Kidney epithelial cell (primary cell): ENCODE results near the gene RFPL2. TPM values are rescaled to one million over a fixed set of nuclear protein-coding genes. Genes with fewer than 3 reads are reported as not detected.

Source experiments
- DNase-seq: peaks from one replicate; pipeline ENCODE4 v3.0.0-alpha.2; 2010; ENCODE audit warnings: low read depth
- H3K27me3 ChIP-seq: 2 replicates; pipeline ENCODE4 v1.6.0; 2011; ENCODE audit warnings: low read length; ENCODE audit not compliant: control insufficient read depth, insufficient read depth
- H3K36me3 ChIP-seq: 2 replicates; pipeline ENCODE4 v1.5.1; 2011; ENCODE audit warnings: low read length; ENCODE audit not compliant: control insufficient read depth, insufficient read depth
- H3K4me3 ChIP-seq: 2 replicates; pipeline ENCODE4 v1.5.1; 2011; ENCODE audit warnings: low read depth, mild to moderate bottlenecking, control low read depth, low read length
- CTCF ChIP-seq: IDR thresholded peaks from 2 replicates; pipeline ENCODE4 v1.5.1; 2011; ENCODE audit warnings: mild to moderate bottlenecking, moderate library complexity, low read length, control low read depth, inconsistent platforms; ENCODE audit not compliant: insufficient read depth, poor library complexity, severe bottlenecking
- total RNA-seq: library from RNA; depleted of rRNA; stranded (reverse); fragments of >200 nt; gene quantifications from 2 replicates; pipeline ENCODE4 v1.2.3, GENCODE V29; 2015

Gene RFPL2
- total RNA-seq, 1 donor from 2014 or later: not detected

DNA sequence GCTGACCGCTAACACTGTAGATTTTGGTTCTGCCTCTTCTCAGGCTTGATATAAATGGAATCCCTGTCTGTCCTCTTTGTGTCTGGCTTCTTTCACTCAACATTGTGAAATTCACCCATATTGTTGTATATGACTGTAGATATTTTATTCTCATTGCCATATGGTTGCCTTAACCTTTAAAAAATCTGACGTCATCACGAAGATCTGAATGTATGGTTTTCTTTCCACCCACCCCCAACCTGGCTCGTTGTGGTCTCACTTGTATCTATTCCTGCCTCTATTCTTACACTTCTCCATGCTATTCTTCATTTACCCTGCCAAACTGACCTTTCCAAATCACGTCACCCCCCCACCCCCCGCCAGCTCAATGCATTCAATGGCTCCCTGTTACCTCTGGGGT lies 23.8 kb downstream of the RFPL2 start:
- DNase-seq: no peak
- TF ChIP-seq CTCF: no peak
- H3K36me3 ChIP-seq: no peaks in the 10 kb centered on the region
- peaks cover 4% of the 10 kb centered on the region for H3K27me3 ChIP-seq
- H3K4me3 ChIP-seq: no peak overlapping the region

GRCh38 chr22:32177221-32177765 lies 27.6 kb downstream of the RFPL2 start:
- Histone ChIP-seq H3K4me3 (no peak overlapping the region), H3K27me3 (peaks cover 18% of the 10 kb centered on the region), H3K36me3 (no peaks in the 10 kb centered on the region)
- no peak for DNase-seq
- TF ChIP-seq CTCF: no peak

- Histone ChIP-seq H3K4me3 (no peak overlapping the region), H3K27me3 (peaks cover 18% of the 10 kb centered on the region), H3K36me3 (no peaks in the 10 kb centered on the region)
- no peak for TF ChIP-seq CTCF
- no peak for DNase-seq
Observed at GRCh38 chr22:32175683-32176644, 28.9 kb downstream of the RFPL2 start.

DNA sequence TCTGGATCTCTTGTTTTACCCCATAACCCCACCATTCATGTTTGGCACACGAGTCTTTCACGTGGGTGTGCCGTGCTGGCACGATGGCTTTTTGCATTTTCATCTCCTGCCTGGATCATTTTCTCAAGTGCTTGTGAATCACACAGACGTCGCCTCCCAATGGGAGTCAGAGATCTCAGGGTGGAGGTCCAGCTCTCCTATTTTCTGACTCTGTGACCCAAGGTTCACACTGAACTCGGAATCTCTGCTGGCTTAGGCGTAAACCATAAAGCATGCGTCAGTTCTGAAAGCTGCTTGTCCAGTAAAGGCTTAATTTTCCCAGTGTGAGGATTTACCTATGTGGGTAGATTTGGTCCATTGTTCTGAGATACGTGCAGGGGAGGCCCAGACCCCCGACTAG lies 29.8 kb downstream of the RFPL2 start:
- DNase-seq: no peak
- Histone ChIP-seq H3K4me3 (no peak overlapping the region), H3K36me3 (no peaks in the 10 kb centered on the region), H3K27me3 (peaks cover 18% of the 10 kb centered on the region)
- TF ChIP-seq CTCF: no peak

DNA sequence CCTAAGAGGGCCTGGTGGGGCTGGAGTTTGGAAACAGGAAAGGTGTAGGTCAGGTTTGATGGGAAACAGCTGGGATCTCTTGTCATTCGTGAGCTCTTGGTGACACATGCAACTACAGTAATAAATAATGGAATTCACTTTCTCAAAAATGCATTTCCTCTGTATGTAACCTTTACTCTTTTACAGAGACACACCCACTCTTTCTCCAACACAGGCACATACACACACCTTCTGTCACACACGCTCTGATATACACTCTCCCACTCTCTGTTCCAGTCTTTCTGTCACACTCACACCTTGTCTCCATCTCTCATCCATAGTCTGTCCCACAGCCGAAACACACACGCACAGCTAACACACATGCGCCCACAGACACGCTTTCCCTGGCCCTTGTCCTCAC lies 39.2 kb downstream of the RFPL2 start:
- Histone ChIP-seq H3K36me3 (no peaks in the 10 kb centered on the region), H3K27me3 (no peaks in the 10 kb centered on the region), H3K4me3 (no peak overlapping the region)
- DNase-seq: no peak
- no peak for TF ChIP-seq CTCF
